ENCODE data around the gene NUTF2.

- TF ChIP-seq, protein P1, sequence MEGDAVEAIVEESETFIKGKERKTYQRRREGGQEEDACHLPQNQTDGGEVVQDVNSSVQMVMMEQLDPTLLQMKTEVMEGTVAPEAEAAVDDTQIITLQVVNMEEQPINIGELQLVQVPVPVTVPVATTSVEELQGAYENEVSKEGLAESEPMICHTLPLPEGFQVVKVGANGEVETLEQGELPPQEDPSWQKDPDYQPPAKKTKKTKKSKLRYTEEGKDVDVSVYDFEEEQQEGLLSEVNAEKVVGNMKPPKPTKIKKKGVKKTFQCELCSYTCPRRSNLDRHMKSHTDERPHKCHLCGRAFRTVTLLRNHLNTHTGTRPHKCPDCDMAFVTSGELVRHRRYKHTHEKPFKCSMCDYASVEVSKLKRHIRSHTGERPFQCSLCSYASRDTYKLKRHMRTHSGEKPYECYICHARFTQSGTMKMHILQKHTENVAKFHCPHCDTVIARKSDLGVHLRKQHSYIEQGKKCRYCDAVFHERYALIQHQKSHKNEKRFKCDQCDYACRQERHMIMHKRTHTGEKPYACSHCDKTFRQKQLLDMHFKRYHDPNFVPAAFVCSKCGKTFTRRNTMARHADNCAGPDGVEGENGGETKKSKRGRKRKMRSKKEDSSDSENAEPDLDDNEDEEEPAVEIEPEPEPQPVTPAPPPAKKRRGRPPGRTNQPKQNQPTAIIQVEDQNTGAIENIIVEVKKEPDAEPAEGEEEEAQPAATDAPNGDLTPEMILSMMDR (IDR thresholded peaks at IDR 0.05) = no peak
- TF ChIP-seq POLR2AphosphoS5 (IDR thresholded peaks at IDR 0.05) (peak; percentile 71), POLR2A (IDR thresholded peaks at IDR 0.05) (peak in 1 of 2 donors; percentile 38), EP300 (IDR thresholded peaks at IDR 0.05) (no peak)
These were observed 38.0 kb downstream of the NUTF2 start, which contains the start of gene NRN1L for GRCh38 chr16:67884684-67885083.
